HT1080 (cell line): ENCODE measurements around the gene MOB1A. TPM values are rescaled to one million over a fixed set of nuclear protein-coding genes. Genes with fewer than 3 reads are reported as not detected.

Experiments
- DNase-seq: peaks from one replicate; pipeline ENCODE4 v3.0.0-alpha.2; 2015; ENCODE audit warnings: low read depth
- total RNA-seq: library from RNA; depleted of rRNA; stranded (reverse); fragments of >200 nt; shearing (Covaris generic); gene quantifications from 2 replicates; pipeline ENCODE4 v1.2.3, GENCODE V29; 2014; rRNA removed

MOB1A gene
- total RNA-seq, 1 experiment from 2014 or later: 83.8 TPM

GRCh38 chr2:74107071-74107470 lies 71.6 kb downstream of the MOB1A start:
- no peak for DNase-seq

DNA sequence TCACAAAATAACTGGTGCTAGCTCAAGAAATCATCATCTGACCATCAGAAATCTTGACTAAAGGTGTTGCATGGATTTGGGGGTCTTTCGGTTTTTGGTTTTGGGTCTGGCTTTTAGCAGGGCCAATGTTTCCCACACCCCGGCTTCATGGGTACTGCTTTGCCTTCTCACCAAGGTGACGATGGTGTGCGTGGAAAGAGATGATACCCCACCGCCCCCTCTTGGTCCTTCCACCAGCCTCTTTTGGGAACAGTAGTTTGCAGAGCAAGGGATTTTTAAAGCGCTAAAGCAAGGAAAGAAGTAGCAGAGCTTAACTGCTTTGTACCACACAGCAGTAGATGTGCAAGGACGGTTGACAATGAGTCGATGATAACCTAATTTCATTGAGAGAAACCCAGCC lies 73.3 kb downstream of the MOB1A start:
- no peak for DNase-seq

GRCh38 chr2:74104839-74105238 lies 73.8 kb downstream of the MOB1A start:
- no peak for DNase-seq

GRCh38 chr2:74103763-74104162 lies 74.9 kb downstream of the MOB1A start:
- DNase-seq: no peak

Other genes with a start within 250 kb of the MOB1A start
- 3.1 and 4.4 TPM in 2 replicates for gene TET3, start 194.0 kb downstream of the MOB1A start, total RNA-seq
- gene BOLA3, start 31.0 kb downstream of the MOB1A start, total RNA-seq: 125 and 156 TPM in 2 replicates
- 201 and 225 TPM in 2 replicates for gene MTHFD2, start 19.7 kb upstream of the MOB1A start, total RNA-seq
- gene SLC4A5, start 164.5 kb upstream of the MOB1A start, total RNA-seq: not detected in 2 replicates
- gene DCTN1, start 201.4 kb upstream of the MOB1A start, total RNA-seq: 73.0 and 84.6 TPM in 2 replicates
- gene C2orf81, start 242.7 kb upstream of the MOB1A start, total RNA-seq: 0.37 and 2.2 TPM in 2 replicates
- 59.7 and 66.7 TPM in 2 replicates for gene WDR54, start 242.9 kb upstream of the MOB1A start, total RNA-seq